Common myeloid progenitor, CD34-positive (primary cell): ENCODE results near the gene ARHGAP27.
"Not testable (repeated sequence)": the region's sequence is repeated elsewhere in the genome, so short reads cannot be mapped to it uniquely, and the experiment has no call there.

ENCODE experiments used
- CTCF ChIA-PET: fragments of 350-600 bp; sonication (Branson Sonifier 250); formaldehyde crosslinking; loops from one replicate; lab custom pipeline; 2021; ENCODE audit warnings: antibody characterized with exemption; lab: Charles Lee
- POLR2A ChIA-PET: fragments of 350-600 bp; sonication (Branson Sonifier 250); formaldehyde crosslinking; loops from one replicate; lab custom pipeline; 2021; ENCODE audit warnings: antibody characterized with exemption; lab: Charles Lee
- DNase-seq, 3 donors: peaks; one replicate each; pipeline versions ENCODE4 v3.0.0 to v3.0.0-alpha.2; 2013
- H3K27ac ChIP-seq, 2 experiments: 1 replicate in 1 of 2; 2 replicates in 1 of 2; pipeline ENCODE4 v1.7.0; 2013; ENCODE audit warnings: inconsistent platforms in 2 of 2, low read length in 2 of 2, mild to moderate bottlenecking in 2 of 2, low read depth in 1 of 2, moderate library complexity in 1 of 2; ENCODE audit not compliant: severe bottlenecking in 2 of 2, insufficient read depth in 1 of 2, poor library complexity in 1 of 2
- H3K27me3 ChIP-seq, 5 experiments: replicated peaks in 2 of 5; 1 replicate in 3 of 5; 2 replicates in 2 of 5; pipeline versions ENCODE4 v1.6.1 to v1.7.0; 2013; ENCODE audit warnings: low read length in 4 of 5, mild to moderate bottlenecking in 2 of 5, moderate library complexity in 2 of 5, inconsistent platforms in 1 of 5; ENCODE audit not compliant: insufficient read depth in 5 of 5, control insufficient read depth in 4 of 5
- H3K36me3 ChIP-seq, 4 experiments: 1 replicate in 2 of 4; 2 replicates in 2 of 4; pipeline versions ENCODE4 v1.6.1 to v1.7.0; 2013; ENCODE audit warnings: low read length in 3 of 4, control low read depth in 1 of 4, mild to moderate bottlenecking in 1 of 4; ENCODE audit not compliant: control insufficient read depth in 4 of 4, insufficient read depth in 4 of 4
- H3K4me1 ChIP-seq, 4 experiments: 1 replicate in 3 of 4; 2 replicates in 1 of 4; pipeline versions ENCODE4 v1.6.1 to v1.7.1; 2013; ENCODE audit warnings: low read length in 3 of 4, mild to moderate bottlenecking in 3 of 4, control low read depth in 1 of 4, inconsistent platforms in 1 of 4, moderate library complexity in 1 of 4; ENCODE audit not compliant: control insufficient read depth in 4 of 4, insufficient read depth in 4 of 4; ENCODE audit errors: control extremely low read depth in 1 of 4
- H3K4me3 ChIP-seq, 7 experiments: 1 replicate in 4 of 7; 2 replicates in 3 of 7; pipeline versions ENCODE4 v1.5.1 to v1.7.0; 2013; ENCODE audit warnings: mild to moderate bottlenecking in 7 of 7, low read length in 6 of 7, moderate library complexity in 6 of 7, inconsistent platforms in 2 of 7, low read depth in 2 of 7, control low read depth in 1 of 7; ENCODE audit not compliant: insufficient read depth in 4 of 7, control insufficient read depth in 1 of 7; ENCODE audit errors: extremely low read depth in 1 of 7
- H3K9me3 ChIP-seq, 5 experiments: 1 replicate in 4 of 5; 2 replicates in 1 of 5; pipeline versions ENCODE4 v1.6.1 to v1.7.1; 2013; ENCODE audit warnings: low read length in 4 of 5, mild to moderate bottlenecking in 2 of 5, inconsistent platforms in 1 of 5, low read depth in 1 of 5, moderate library complexity in 1 of 5; ENCODE audit not compliant: control insufficient read depth in 4 of 5, insufficient read depth in 2 of 5; ENCODE audit errors: control extremely low read depth in 1 of 5
- WGBS: methylation state at CpG from one replicate; pipeline ENCODE4 v1.1.5; 2013; ENCODE audit not compliant: insufficient coverage; 5-methylcytosine and 5-hydroxymethylcytosine counted together

The ARHGAP27 gene

DNA sequence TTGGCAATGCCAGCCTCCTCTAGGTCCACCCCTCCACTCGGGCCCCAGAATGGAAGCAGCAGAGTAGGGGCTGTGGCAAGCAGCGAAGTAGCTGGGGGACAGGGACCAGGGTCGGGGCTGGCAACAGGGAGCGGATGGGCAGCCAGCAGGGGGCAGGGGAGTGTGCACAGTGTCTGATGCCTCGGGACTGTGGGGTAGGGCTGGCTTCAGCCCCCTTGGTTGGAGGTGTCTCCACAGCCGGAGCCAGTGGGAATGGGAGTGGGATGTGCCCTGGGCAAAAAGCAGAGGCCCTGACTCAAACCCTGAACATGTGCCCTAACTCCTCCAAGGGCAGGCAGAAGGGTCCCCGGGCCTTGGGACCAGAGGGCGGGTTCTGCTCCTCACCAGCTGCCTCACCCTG is 18.5 kb upstream of the ARHGAP27 start:
- POLR2A ChIA-PET = interaction anchor here (0.6 kb wide), 1 partner anchor 10 kb away, joined by 4 read pairs; no protein-coding TSS in a partner anchor
- H3K36me3 ChIP-seq = peaks cover 0 to 15% (median 6%) of the 10 kb centered on the region in 4 experiments
- CTCF ChIA-PET = no interaction called here
- no peak overlapping the region for H3K27ac ChIP-seq
- no peak overlapping the region for H3K4me3 ChIP-seq
- 92% methylated on average over 5 of the region's 8 CpGs for WGBS
- H3K27me3 ChIP-seq = no peaks in the 10 kb centered on the region
- DNase-seq = no peak
- H3K9me3 ChIP-seq = no peaks in the 10 kb centered on the region
- H3K4me1 ChIP-seq = peaks cover 0 to 16% (median 11%) of the 10 kb centered on the region in 4 experiments

DNA sequence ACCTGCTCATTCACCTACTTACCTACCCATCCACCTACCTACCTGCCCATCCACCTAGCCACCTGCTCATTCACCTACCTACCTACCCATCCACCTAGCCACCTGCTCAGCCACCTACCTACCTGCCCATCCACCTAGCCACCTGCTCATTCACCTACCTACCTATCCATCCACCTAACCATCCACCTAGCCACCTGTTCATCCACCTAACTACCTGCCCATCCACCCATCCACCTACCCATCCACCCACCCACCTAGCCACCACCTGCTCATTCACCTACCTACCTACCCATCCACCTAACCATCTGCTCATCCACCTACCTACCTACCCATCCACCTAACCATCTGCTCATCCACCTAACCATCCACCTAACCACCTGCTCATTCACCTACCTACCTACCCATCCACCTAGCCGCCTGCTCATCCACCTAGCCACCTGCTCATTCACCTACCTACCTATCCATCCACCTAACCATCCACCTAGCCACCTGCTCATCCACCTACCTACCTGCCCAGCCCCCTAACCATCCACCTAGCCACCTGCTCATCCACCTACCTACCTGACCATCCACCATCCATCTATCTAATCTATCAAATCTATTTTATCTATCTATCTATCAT is 17.1 kb upstream of the ARHGAP27 start:
- WGBS = 100% methylated on average over 1 of the region's 1 CpG
- CTCF ChIA-PET, H3K27ac ChIP-seq, H3K4me3 ChIP-seq, H3K27me3 ChIP-seq, DNase-seq, H3K9me3 ChIP-seq: not testable (repeated sequence)
- POLR2A ChIA-PET = interaction anchor here (0.6 kb wide), 1 partner anchor 18 kb away, joined by 3 read pairs; no protein-coding TSS in a partner anchor
- H3K4me1 ChIP-seq = peaks cover 0 to 27% (median 22%) of the 10 kb centered on the region in 4 experiments
- H3K36me3 ChIP-seq = peaks cover 2 to 17% (median 8%) of the 10 kb centered on the region in 4 experiments

DNA sequence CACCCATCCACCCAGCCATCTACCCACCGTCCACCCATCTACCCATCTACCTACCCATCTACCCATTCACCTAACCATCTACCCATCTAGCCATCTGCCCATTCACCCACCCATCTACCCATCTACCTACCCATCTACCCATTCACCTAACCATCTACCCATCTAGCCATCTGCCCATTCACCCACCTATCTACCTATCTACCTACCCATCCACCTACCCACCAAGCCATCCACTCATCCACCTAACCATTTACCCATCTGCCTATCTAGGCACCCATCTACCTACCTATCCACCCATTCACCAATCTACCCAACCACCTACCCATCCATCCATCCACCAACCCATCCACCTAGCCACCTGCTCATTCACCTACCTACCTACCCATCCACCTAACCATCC is 16.6 kb upstream of the ARHGAP27 start:
- H3K9me3 ChIP-seq, H3K4me3 ChIP-seq, CTCF ChIA-PET, H3K27me3 ChIP-seq, H3K27ac ChIP-seq, POLR2A ChIA-PET, DNase-seq: not testable (repeated sequence)
- H3K36me3 ChIP-seq = peaks cover 2 to 17% (median 9%) of the 10 kb centered on the region in 4 experiments
- peaks cover 0 to 30% (median 22%) of the 10 kb centered on the region in 4 experiments for H3K4me1 ChIP-seq
- WGBS = 100% methylated on average over 1 of the region's 1 CpG

DNA sequence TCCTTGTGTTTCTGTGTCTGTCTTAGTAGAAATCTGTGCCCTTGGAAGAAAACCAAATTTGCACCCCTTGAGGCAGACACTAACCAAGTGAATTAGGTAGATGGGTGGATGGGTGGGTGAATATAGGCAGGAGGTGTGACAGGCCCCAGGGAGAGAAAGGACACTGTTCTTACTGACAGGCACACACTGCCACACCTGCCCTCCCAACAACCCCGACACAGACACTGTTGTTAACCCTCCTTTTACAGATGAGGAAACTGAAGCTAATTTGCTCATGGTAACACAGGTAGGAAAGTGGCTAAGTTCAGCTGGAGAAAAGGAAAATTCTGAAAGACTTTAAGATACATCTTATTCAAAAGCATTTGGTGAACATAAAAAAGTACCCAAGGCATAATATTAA is 15.8 kb upstream of the ARHGAP27 start:
- POLR2A ChIA-PET = not testable (repeated sequence)

DNA sequence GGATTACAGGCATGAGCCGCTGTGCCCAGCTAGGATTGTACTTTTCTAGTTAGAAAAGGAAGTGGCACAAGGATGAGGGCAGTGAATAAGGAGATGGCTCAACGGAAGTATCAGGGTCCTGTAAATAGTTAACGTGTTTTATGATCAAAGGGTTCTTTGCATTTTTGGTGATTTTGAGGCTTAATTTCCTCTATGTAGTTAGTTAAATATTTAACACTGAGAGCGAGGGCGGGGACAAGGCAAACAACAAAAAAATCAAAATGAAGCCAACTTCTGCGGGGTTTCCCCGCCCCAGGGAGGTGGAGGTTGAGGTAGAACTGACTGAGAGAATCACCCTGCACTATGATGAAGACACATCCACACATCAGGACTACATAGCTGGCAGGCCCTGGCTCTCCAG is 15.4 kb upstream of the ARHGAP27 start:
- H3K4me3 ChIP-seq, H3K9me3 ChIP-seq, H3K27me3 ChIP-seq, POLR2A ChIA-PET, H3K27ac ChIP-seq, CTCF ChIA-PET, DNase-seq: not testable (repeated sequence)
- 92% methylated on average over 2 of the region's 7 CpGs for WGBS
- Histone ChIP-seq H3K4me1 (peaks cover 0 to 32% (median 23%) of the 10 kb centered on the region in 4 experiments), H3K36me3 (peaks cover 2 to 16% (median 8%) of the 10 kb centered on the region in 4 experiments)

More for the DNA sequence above, 15.8 kb upstream of the ARHGAP27 start:
- Histone ChIP-seq H3K4me1 (peaks cover 0 to 32% (median 23%) of the 10 kb centered on the region in 4 experiments), H3K36me3 (peaks cover 2 to 16% (median 8%) of the 10 kb centered on the region in 4 experiments)
- H3K9me3 ChIP-seq, CTCF ChIA-PET, H3K4me3 ChIP-seq, DNase-seq, H3K27me3 ChIP-seq, H3K27ac ChIP-seq: not testable (repeated sequence)
- no CpG with 5 or more reads among the region's 1 CpG for WGBS

DNA sequence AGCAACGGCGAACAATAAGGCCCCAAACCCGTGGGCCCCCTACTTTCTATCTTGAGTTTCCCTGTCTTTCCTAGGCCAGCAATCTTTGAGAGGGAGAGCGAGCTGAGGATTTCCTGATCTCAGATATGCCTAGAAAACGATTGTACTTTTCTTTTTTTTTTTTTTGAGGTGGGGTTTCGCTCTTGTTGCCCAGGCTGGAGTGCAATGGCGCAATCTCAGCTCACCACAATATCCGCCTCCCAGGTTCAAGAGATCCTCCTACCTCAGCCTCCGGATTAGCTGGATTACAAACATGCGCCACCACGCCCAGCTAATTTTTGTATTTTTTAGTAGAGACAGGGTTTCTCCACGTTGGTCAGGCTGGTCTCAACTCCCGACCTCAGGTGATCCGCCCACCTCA is 15.0 kb upstream of the ARHGAP27 start:
- POLR2A ChIA-PET, H3K9me3 ChIP-seq, DNase-seq, H3K4me3 ChIP-seq, H3K27ac ChIP-seq, H3K27me3 ChIP-seq: not testable (repeated sequence)
- H3K4me1 ChIP-seq = peaks cover 0 to 32% (median 23%) of the 10 kb centered on the region in 4 experiments
- peaks cover 2 to 16% (median 6%) of the 10 kb centered on the region in 4 experiments for H3K36me3 ChIP-seq
- CTCF ChIA-PET = interaction anchor here (1.9 kb wide), 1 partner anchor 19 kb away, joined by 6 read pairs; no protein-coding TSS in a partner anchor
- 77% methylated on average over 6 of the region's 14 CpGs for WGBS

DNA sequence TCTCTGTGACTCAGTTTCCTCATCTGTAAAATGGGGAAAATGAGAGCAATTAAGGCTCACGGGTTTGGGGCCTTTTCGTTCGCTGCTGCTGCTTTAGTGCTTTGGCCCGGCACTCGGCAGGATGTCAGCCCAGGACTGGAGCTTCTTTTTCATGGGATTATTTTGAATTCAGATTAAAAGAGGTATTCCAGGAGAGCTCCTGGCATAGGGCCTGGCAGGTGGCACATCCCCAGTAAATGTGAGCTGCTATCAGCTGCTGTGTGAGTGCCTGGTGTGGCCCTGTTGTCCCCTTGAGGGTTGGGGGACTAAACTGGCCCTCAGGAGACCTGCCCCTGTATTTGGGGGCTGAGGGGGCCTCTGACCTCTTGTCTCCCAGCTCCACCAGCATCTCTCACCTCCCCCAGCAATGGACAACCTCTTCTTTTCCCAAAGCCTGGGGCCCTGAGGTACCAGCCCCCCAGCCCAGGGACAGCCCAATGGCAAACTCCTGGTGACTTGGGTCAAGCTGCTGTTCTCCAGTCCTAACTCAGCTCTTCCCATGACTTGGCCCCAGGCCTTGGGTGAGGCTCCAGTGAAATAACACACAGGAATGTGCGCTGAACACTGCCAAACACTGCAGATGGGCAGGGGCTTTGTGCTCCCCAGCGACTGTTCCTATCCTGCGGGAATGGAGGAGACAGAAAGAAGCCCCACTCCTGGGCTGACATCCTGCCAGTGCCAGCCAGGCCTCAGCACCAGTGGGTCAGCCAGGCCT is 14.4 kb upstream of the ARHGAP27 start:
- 100% methylated on average over 2 of the region's 8 CpGs for WGBS
- H3K36me3 ChIP-seq = peaks cover 2 to 16% (median 6%) of the 10 kb centered on the region in 4 experiments
- POLR2A ChIA-PET, DNase-seq, H3K27ac ChIP-seq, H3K4me3 ChIP-seq, H3K9me3 ChIP-seq, H3K27me3 ChIP-seq: not testable (repeated sequence)
- peaks cover 0 to 33% (median 24%) of the 10 kb centered on the region in 4 experiments for H3K4me1 ChIP-seq
- CTCF ChIA-PET = interaction anchor here (1.9 kb wide), 1 partner anchor 19 kb away, joined by 6 read pairs; no protein-coding TSS in a partner anchor
